ENCODE results near the gene RLN2.
"Not testable (repeated sequence)": the region's sequence is repeated elsewhere in the genome, so short reads cannot be mapped to it uniquely, and the experiment has no call there.

The RLN2 gene

GRCh38 chr9:5303840-5304795 lies at the start of gene RLN2:
TSS of gene RLN2 (minus strand) at chr9:5304716. CDS start at chr9:5304580, 136 bp downstream.
- DNase-seq; H3K9me3 ChIP-seq; H3K4me1 ChIP-seq; H3K27ac ChIP-seq; H3K36me3 ChIP-seq; intact Hi-C loops (cut with DNase I; ENCODE audit: low total_unique reads); H3K27me3 ChIP-seq: not testable (repeated sequence)
- peak within 1 kb of the TSS in 1 of 2 donors; percentile 22 for H3K4me3 ChIP-seq

GRCh38 chr9:5354184-5354583 lies 49.7 kb upstream of the RLN2 start:
- intact Hi-C loops (cut with DNase I; ENCODE audit: low total_unique reads) = no loop called here
- peaks cover 0 to 6% (median 0%) of the 10 kb centered on the region in 3 donors for H3K9me3 ChIP-seq
- no peaks in the 10 kb centered on the region for H3K4me1 ChIP-seq
- H3K36me3 ChIP-seq = peaks cover 0 to 5% (median 0%) of the 10 kb centered on the region in 3 donors
- H3K27ac ChIP-seq = no peak overlapping the region
- H3K4me3 ChIP-seq = no peak overlapping the region
- H3K27me3 ChIP-seq = no peaks in the 10 kb centered on the region
- DNase-seq = no peak
- TF ChIP-seq CTCF (IDR thresholded peaks at IDR 0.05) = no peak

GRCh38 chr9:5352637-5353248 lies 48.2 kb upstream of the RLN2 start:
- no peak for TF ChIP-seq CTCF (IDR thresholded peaks at IDR 0.05)
- no peak for DNase-seq
- Histone ChIP-seq H3K27ac (no peak overlapping the region), H3K9me3 (peaks cover 0 to 6% (median 0%) of the 10 kb centered on the region in 3 donors), H3K27me3 (no peaks in the 10 kb centered on the region), H3K36me3 (peaks cover 0 to 5% (median 0%) of the 10 kb centered on the region in 3 donors), H3K4me1 (no peaks in the 10 kb centered on the region), H3K4me3 (no peak overlapping the region)
- intact Hi-C loops (cut with DNase I; ENCODE audit: low total_unique reads) = no loop called here

- DNase-seq; H3K4me1 ChIP-seq; intact Hi-C loops (cut with DNase I; ENCODE audit: low total_unique reads); H3K36me3 ChIP-seq; H3K27ac ChIP-seq; H3K9me3 ChIP-seq; H3K27me3 ChIP-seq: not testable (repeated sequence)
- peak within 1 kb of the TSS in 1 of 2 donors; percentile 26 for H3K4me3 ChIP-seq
Observed at GRCh38 chr9:5338992-5339981, 34.8 kb upstream of the RLN2 start, which contains the start of gene RLN1. TSS of gene RLN1 (minus strand) at chr9:5339876. CDS start at chr9:5339746, 130 bp downstream.

- intact Hi-C loops (cut with DNase I; ENCODE audit: low total_unique reads) = no loop called here
- TF ChIP-seq CTCF (IDR thresholded peaks at IDR 0.05) = no peak
- H3K4me3 ChIP-seq = no peak overlapping the region
- no peaks in the 10 kb centered on the region for H3K27me3 ChIP-seq
- no peaks in the 10 kb centered on the region for H3K9me3 ChIP-seq
- H3K27ac ChIP-seq = no peak overlapping the region
- DNase-seq = no peak
- no peaks in the 10 kb centered on the region for H3K4me1 ChIP-seq
- no peaks in the 10 kb centered on the region for H3K36me3 ChIP-seq
Observed at GRCh38 chr9:5336688-5337087, 32.2 kb upstream of the RLN2 start.

GRCh38 chr9:5331276-5331675 lies 26.8 kb upstream of the RLN2 start:
- intact Hi-C loops (cut with DNase I; ENCODE audit: low total_unique reads); H3K4me1 ChIP-seq; H3K4me3 ChIP-seq; H3K9me3 ChIP-seq; H3K36me3 ChIP-seq; H3K27ac ChIP-seq; H3K27me3 ChIP-seq; DNase-seq: not testable (repeated sequence)

Measured in tibial artery (tissue), 4 donors.